HG03378 (cell line): ENCODE data around the gene SIPA1.

Source experiments
- ATAC-seq: cut with Tn5 transposase; IDR thresholded peaks from one replicate; pipeline ENCODE4 v1.9.1; 2021; ENCODE audit warnings: mild to moderate bottlenecking, moderate library complexity; ENCODE audit not compliant: unreplicated experiment

SIPA1 gene, protein sequence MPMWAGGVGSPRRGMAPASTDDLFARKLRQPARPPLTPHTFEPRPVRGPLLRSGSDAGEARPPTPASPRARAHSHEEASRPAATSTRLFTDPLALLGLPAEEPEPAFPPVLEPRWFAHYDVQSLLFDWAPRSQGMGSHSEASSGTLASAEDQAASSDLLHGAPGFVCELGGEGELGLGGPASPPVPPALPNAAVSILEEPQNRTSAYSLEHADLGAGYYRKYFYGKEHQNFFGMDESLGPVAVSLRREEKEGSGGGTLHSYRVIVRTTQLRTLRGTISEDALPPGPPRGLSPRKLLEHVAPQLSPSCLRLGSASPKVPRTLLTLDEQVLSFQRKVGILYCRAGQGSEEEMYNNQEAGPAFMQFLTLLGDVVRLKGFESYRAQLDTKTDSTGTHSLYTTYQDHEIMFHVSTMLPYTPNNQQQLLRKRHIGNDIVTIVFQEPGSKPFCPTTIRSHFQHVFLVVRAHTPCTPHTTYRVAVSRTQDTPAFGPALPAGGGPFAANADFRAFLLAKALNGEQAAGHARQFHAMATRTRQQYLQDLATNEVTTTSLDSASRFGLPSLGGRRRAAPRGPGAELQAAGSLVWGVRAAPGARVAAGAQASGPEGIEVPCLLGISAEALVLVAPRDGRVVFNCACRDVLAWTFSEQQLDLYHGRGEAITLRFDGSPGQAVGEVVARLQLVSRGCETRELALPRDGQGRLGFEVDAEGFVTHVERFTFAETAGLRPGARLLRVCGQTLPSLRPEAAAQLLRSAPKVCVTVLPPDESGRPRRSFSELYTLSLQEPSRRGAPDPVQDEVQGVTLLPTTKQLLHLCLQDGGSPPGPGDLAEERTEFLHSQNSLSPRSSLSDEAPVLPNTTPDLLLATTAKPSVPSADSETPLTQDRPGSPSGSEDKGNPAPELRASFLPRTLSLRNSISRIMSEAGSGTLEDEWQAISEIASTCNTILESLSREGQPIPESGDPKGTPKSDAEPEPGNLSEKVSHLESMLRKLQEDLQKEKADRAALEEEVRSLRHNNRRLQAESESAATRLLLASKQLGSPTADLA

GRCh38 chr11:65637794-65638419, at the start of gene SIPA1:
SIPA1 (plus strand) TSS chr11:65638101; CDS start chr11:65640922, 2,821 bp downstream.
- no peak for ATAC-seq

- ATAC-seq = peak; percentile 56
Observed at GRCh38 chr11:65588199-65589054, 49.5 kb upstream of the SIPA1 start.

GRCh38 chr11:65589444-65590239, 48.3 kb upstream of the SIPA1 start:
- no peak for ATAC-seq

GRCh38 chr11:65590240-65590738, 47.6 kb upstream of the SIPA1 start:
- no peak for ATAC-seq

DNA sequence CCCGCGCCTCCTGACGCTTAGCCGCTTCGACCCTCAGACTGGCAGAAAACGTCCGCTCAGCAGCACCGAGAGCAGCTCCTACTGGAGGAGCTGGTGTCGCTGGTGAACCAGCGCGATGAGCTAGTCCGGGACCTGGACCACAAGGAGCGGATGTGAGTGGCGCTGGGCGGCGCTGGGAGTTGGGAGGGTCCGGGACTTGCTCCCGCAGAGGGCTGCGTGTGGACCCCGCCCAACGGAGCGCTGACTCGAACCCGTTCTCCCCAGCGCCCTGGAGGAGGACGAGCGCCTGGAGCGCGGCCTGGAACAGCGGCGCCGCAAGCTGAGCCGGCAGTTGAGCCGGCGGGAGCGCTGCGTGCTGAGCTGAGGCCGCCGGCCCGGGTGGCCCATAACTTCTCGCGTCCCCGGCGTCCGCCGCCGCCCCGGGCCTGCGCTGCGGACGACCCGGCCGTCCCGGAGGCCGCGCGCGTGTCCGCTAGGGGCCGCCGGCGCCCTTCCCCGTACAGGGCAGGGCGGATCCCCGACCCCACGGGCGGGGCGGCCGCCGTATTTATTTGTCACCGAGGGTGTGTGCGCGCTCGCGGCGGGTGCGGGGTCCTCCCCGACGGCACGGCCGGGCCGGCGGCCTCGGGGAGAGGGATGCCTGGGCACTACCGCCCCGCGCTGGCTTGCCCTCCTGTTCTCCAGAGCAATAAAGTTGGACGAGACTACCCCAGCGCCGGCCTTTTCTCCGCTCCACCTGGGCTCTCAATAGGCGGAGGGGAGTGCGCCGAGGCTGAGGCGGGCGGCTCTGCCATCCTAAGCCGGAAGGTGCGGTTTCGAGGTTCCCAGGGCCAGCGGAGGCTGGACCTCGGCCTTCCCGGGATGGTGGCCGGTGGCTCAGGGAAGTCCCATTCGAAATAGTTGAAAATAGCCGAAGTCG, 45.7 kb upstream of the SIPA1 start:
- no peak for ATAC-seq

DNA sequence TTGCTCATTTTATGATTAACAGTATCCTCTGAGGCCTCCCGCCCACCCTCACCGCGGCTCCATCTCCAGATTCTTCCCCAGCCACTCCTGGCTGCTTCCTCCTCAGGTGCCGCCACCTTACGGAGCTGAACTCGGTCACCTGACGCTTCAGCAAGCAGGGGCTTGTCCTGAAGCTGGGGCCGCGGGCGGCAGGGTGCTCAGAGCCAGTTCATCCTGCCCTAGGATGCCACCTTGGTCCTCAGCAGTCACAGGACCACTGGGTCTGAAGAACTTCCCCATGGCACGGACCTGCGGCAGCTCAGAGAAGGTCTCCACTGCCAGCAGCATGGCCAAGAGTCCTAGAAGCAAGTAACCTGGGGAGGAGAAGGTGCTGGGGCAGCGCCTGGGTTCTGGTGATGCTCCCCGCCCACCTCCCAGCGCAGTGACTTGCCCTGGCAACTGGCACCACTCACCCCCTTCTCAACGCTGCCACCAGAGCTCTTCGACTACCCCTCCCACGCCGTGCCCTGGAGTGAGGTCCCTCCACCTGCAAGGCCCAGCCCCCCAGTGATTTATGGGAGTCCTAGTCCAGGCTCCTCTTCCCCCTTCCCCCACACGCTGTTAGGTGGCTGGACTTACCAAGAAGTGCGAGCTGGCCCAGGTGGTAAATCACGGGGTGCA, 44.9 kb upstream of the SIPA1 start:
- no peak for ATAC-seq

DNA sequence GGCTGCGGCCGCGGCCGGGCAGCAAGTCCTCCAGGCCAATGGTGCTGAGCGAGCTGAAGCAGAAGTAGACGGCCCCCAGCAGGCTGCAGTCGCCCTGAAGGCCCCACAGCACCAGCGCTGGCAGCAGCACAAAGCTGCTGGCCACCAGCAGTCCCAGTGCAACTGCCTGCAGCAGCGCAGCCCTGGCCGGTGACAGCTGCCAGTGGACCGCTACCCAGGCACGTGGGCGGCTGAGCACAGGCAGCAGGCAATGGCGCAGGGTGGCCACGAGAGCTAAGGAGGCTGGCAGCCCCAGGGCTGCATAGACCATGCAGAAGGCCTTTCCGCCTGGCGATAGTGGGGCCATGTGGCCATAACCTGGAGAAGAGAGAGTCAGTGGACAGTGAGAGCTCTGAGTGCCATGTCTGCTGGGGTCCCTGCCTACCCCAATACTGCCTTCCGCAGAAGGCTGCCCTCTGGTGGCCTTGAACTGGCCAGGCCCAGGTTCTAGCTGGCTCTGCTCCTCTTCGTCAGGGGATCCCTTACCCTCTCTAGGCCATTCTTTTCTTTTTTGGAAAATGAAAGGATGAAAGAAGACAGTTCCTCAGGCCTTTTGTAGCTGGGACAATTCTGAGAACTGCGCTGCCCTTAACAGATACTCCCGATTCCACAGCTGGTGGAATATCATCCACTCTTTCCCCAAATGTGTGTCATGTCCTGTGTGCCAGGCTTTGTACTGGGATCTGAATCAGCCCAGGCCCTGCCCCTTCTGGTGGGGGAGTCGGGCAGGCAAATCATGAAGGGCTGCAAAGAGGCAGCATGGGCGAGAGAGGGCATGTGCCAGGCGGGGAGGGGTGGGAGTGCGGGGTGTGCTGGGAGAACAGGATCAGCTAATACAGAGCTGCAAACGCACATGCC, 44.1 kb upstream of the SIPA1 start:
- ATAC-seq = no peak

DNA sequence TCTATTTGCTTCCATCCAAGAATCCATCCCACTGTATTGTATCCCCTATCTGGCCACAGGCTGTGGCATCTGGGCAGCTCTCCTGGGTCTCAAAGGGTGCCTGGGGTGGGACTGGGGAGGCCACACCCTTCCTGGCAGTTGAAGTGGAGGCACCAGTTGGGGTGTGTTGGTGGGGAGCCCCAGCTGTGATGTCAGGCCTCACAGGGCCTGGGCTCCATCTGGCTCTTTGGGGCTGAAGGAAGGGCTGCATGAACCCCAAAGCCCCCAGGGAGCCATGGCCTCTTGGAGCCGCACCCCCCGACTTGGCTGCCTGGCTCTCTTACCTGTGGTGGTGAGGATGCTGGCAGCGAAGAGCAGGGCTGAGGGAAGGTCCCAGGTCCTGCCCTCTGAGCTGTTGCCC, 42.8 kb upstream of the SIPA1 start:
- ATAC-seq = no peak

GRCh38 chr11:65595543-65596281, 42.2 kb upstream of the SIPA1 start, which contains the start of gene KCNK7:
KCNK7 (minus strand) TSS chr11:65595800; CDS start chr11:65595772, 28 bp downstream.
- ATAC-seq = no peak

- ATAC-seq = no peak
Observed at GRCh38 chr11:65596520-65596919, 41.4 kb upstream of the SIPA1 start.

GRCh38 chr11:65598258-65598699, 39.6 kb upstream of the SIPA1 start:
- ATAC-seq = no peak

DNA sequence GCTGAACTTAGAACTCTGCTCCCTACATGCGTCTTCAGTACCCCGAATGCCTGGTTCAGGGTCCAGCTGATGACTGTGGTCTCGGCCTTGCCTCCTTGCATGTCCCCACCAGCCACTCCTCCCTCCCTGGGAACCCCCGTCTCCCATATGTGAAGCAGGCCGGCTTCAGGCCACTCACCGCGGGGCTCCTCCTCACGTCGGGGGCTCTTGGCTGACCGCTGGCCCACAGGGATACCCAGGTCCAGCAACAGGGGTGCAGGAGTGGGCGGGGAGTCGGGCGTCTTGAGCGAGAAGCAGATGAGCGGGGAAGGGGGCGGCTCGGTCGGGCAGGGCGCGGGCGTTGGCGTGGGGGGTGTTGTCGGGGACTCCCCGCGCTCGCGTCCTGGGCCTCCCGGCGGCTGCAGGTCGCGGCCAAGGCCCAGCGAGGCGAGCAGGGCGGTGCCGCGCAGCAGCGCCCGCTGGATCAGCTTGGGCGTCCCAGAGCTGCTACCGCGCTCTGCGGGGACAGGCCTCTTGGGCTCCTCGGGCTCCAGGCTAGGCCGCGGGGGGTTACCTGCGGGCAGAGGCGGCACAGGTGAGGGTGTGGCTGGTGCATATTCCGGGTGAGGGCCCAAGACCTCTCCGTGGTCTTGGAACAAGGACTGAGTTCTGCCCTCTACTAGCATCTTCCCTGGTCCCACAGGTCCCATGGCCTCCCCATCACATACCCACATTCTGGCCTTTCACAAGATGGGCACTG, 38.5 kb upstream of the SIPA1 start:
- ATAC-seq = no peak

DNA sequence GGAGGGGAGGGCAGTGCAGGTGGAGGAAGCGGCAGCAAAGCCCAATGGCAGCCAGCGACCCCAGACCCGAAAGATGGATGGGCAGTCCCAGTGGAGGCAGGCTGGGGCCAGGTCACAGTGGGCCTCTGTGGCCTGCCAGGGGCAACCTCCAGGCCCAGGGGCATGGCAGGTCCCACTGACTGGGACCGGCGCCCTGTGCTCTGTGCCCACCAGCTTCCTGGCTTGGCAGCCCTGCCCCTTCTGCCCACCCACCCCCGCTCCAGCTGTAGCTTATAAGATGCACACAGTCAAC, 38.0 kb upstream of the SIPA1 start:
- no peak for ATAC-seq

DNA sequence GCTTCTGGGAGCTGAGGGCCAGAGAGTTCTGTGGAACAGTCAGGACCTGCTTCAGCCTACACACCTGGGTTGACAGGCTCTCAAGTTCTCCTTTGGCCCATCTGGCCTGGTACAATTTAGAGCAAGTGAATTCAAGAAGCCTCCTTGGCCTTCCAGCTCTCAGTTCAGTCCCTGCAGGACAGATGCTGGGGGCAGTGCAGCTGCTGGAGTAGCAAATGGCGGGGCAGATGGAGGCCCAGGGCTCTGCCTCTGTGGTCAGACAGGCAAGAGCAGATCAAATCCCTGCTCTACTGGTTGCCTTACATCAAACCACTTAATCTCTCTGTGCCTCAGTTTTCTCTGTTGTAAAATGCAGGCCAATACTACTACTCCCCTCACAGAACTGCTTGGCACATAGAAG, 33.6 kb upstream of the SIPA1 start:
- no peak for ATAC-seq

GRCh38 chr11:65606876-65607613, 30.9 kb upstream of the SIPA1 start:
- ATAC-seq = no peak
